KMS-11 (cell line): ENCODE data around the gene CRYBG3.

Source experiments
- H2AFZ ChIP-seq: fragments of 200-600 bp; sonication (generic); 2 replicates; pipeline ENCODE4 v1.6.1; 2016; ENCODE audit warnings: antibody characterized with exemption, mixed run types, low read depth
- H3K27ac ChIP-seq: fragments of 200-600 bp; sonication (generic); 2 replicates; pipeline ENCODE4 v1.6.1; 2016; ENCODE audit warnings: mild to moderate bottlenecking, mixed run types
- H3K27me3 ChIP-seq: fragments of 200-600 bp; sonication (generic); 2 replicates; pipeline ENCODE4 v1.6.1; 2017; ENCODE audit warnings: mild to moderate bottlenecking, low read depth, mixed run types, moderate library complexity; ENCODE audit not compliant: insufficient read depth
- H3K36me3 ChIP-seq: fragments of 200-600 bp; sonication (generic); 2 replicates; pipeline ENCODE4 v1.6.1; 2017; ENCODE audit warnings: mild to moderate bottlenecking, mixed run types; ENCODE audit not compliant: insufficient read depth
- H3K4me1 ChIP-seq: fragments of 200-600 bp; sonication (generic); 2 replicates; pipeline ENCODE4 v1.6.1; 2016; ENCODE audit warnings: mild to moderate bottlenecking, low read depth, mixed run types; ENCODE audit not compliant: poor library complexity, severe bottlenecking
- H3K4me2 ChIP-seq: fragments of 200-600 bp; sonication (generic); 2 replicates; pipeline ENCODE4 v1.7.0; 2016; ENCODE audit warnings: mild to moderate bottlenecking, mixed run types
- H3K4me3 ChIP-seq: fragments of 200-600 bp; sonication (generic); IDR thresholded peaks from 2 replicates; pipeline ENCODE4 v1.6.1; 2017; ENCODE audit warnings: low read depth, low read length, mixed read lengths; ENCODE audit not compliant: insufficient read depth
- H3K79me2 ChIP-seq: fragments of 200-600 bp; sonication (generic); 2 replicates; pipeline ENCODE4 v1.6.1; 2016; ENCODE audit warnings: low read depth, mixed run types; ENCODE audit not compliant: insufficient read depth
- H3K9ac ChIP-seq: fragments of 200-600 bp; sonication (generic); 2 replicates; pipeline ENCODE4 v1.6.1; 2016; ENCODE audit warnings: mild to moderate bottlenecking, mixed run types
- H4K20me1 ChIP-seq: fragments of 200-600 bp; sonication (generic); 2 replicates; pipeline ENCODE4 v1.6.1; 2016; ENCODE audit warnings: mild to moderate bottlenecking, mixed run types; ENCODE audit not compliant: insufficient read depth
- TF ChIP-seq, protein P1 (sequence below): fragments of 200-600 bp; sonication (generic); conservative IDR thresholded peaks from 2 replicates; pipeline ENCODE4 v1.6.1; 2017; ENCODE audit warnings: low read depth, mild to moderate bottlenecking, antibody characterized with exemption, low read length, moderate library complexity, mixed read lengths

Gene CRYBG3

DNA sequence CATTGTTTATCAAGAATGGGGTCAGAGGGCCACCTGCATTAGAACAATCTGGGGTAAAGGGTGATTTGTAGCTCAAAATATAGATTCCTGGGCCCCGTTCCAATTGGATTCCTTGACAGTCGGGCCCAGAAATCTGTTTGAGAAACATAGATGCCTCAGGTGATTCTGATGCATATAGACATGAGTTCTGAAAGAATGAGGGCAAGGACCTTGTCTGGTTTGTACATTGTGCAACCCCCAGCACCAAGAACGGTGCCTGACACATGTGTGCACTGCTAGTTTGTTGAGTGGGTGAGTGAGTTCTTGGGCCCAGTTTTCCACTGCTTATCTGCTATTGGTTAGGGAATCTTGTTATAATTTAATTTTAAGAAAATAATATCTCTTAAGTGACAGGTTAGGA lies 16.6 kb downstream of the CRYBG3 start:
- H3K36me3 ChIP-seq: no peaks in the 10 kb centered on the region
- H3K27me3 ChIP-seq: no peaks in the 10 kb centered on the region
- H3K79me2 ChIP-seq: no peaks in the 10 kb centered on the region
- H3K4me3 ChIP-seq: no peak overlapping the region
- H2AFZ ChIP-seq: no peak overlapping the region
- H3K27ac ChIP-seq: no peak overlapping the region
- TF ChIP-seq, protein P1, sequence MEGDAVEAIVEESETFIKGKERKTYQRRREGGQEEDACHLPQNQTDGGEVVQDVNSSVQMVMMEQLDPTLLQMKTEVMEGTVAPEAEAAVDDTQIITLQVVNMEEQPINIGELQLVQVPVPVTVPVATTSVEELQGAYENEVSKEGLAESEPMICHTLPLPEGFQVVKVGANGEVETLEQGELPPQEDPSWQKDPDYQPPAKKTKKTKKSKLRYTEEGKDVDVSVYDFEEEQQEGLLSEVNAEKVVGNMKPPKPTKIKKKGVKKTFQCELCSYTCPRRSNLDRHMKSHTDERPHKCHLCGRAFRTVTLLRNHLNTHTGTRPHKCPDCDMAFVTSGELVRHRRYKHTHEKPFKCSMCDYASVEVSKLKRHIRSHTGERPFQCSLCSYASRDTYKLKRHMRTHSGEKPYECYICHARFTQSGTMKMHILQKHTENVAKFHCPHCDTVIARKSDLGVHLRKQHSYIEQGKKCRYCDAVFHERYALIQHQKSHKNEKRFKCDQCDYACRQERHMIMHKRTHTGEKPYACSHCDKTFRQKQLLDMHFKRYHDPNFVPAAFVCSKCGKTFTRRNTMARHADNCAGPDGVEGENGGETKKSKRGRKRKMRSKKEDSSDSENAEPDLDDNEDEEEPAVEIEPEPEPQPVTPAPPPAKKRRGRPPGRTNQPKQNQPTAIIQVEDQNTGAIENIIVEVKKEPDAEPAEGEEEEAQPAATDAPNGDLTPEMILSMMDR: no peak
- H3K4me1 ChIP-seq: no peaks in the 10 kb centered on the region
- no peaks in the 10 kb centered on the region for H4K20me1 ChIP-seq
- H3K9ac ChIP-seq: no peak overlapping the region
- H3K4me2 ChIP-seq: no peak overlapping the region

GRCh38 chr3:97839944-97840343 lies 18.1 kb downstream of the CRYBG3 start:
- TF ChIP-seq, protein P1: no peak
- Histone ChIP-seq H3K27me3 (no peaks in the 10 kb centered on the region), H4K20me1 (no peaks in the 10 kb centered on the region), H3K4me3 (no peak overlapping the region), H3K9ac (no peak overlapping the region), H2AFZ (no peak overlapping the region), H3K27ac (no peak overlapping the region), H3K36me3 (no peaks in the 10 kb centered on the region), H3K79me2 (no peaks in the 10 kb centered on the region), H3K4me1 (no peaks in the 10 kb centered on the region), H3K4me2 (no peak overlapping the region)

- no peak overlapping the region for H3K4me3 ChIP-seq
- no peaks in the 10 kb centered on the region for H3K36me3 ChIP-seq
- H3K79me2 ChIP-seq: no peaks in the 10 kb centered on the region
- no peak overlapping the region for H3K4me2 ChIP-seq
- no peak overlapping the region for H3K27ac ChIP-seq
- no peaks in the 10 kb centered on the region for H3K27me3 ChIP-seq
- H4K20me1 ChIP-seq: no peaks in the 10 kb centered on the region
- TF ChIP-seq, protein P1: no peak
- no peak overlapping the region for H2AFZ ChIP-seq
- H3K4me1 ChIP-seq: no peaks in the 10 kb centered on the region
- no peak overlapping the region for H3K9ac ChIP-seq
These were observed 19.5 kb downstream of the CRYBG3 start for GRCh38 chr3:97841304-97841703.

- Histone ChIP-seq H3K27me3 (no peaks in the 10 kb centered on the region), H4K20me1 (no peaks in the 10 kb centered on the region), H3K36me3 (no peaks in the 10 kb centered on the region), H3K79me2 (no peaks in the 10 kb centered on the region), H3K4me2 (no peak overlapping the region), H3K9ac (no peak overlapping the region), H2AFZ (no peak overlapping the region), H3K4me1 (no peaks in the 10 kb centered on the region), H3K27ac (no peak overlapping the region), H3K4me3 (no peak overlapping the region)
- TF ChIP-seq, protein P1: no peak
These were observed 20.1 kb downstream of the CRYBG3 start for GRCh38 chr3:97841956-97842355.
